Measurements from ENCODE around the gene HMSD.
"Not testable (repeated sequence)": the region's sequence is repeated elsewhere in the genome, so short reads cannot be mapped to it uniquely, and the experiment has no call there.

Gene HMSD, protein sequence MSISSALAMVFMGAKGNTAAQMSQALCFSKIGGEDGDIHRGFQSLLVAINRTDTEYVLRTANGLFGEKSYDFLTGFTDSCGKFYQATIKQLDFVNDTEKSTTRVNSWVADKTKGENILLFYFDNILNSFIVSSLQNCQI

GRCh38 chr18:63949068-63949737, at the start of gene HMSD:
Gene HMSD (plus strand): TSS chr18:63949301. CDS start chr18:63953456, 4,155 bp downstream.
- DNase-seq (ENCODE audit: low read depth): no peak

GRCh38 chr18:63903851-63904570, 45.1 kb upstream of the HMSD start:
- DNase-seq (ENCODE audit: low read depth): no peak

GRCh38 chr18:63904694-63905093, 44.4 kb upstream of the HMSD start:
- no peak for DNase-seq (ENCODE audit: low read depth)

- DNase-seq (ENCODE audit: low read depth): no peak
Measured at GRCh38 chr18:63905361-63905760, 43.7 kb upstream of the HMSD start.

GRCh38 chr18:63906056-63906455, 43.0 kb upstream of the HMSD start:
- DNase-seq (ENCODE audit: low read depth): no peak

GRCh38 chr18:63907664-63908063, 41.4 kb upstream of the HMSD start, which contains the start of gene SERPINB10:
Gene SERPINB10 (plus strand): TSS chr18:63907958. CDS start chr18:63915511, 7,553 bp downstream.
- DNase-seq (ENCODE audit: low read depth): no peak

- no peak for DNase-seq (ENCODE audit: low read depth)
Measured at GRCh38 chr18:63908858-63909257, 40.2 kb upstream of the HMSD start.

DNA sequence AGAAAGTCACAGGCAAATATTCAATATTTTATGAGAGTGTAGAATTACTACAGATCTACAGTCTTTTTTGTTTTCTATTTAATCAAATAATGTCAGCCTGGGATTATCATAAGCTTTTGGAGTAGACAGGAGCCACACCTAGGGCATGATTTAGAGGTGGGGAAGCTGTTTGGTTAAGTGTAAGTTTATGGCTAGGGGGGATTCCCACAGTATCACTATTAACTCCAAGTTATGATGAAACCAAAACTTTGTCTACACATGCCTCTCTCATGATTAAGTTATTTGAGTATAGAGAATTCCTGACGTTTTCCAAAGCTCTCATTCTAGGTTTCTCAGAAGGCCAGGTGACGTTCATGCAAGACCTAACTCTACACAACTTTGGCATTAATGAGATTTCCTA, 39.2 kb upstream of the HMSD start:
- DNase-seq (ENCODE audit: low read depth): no peak

DNA sequence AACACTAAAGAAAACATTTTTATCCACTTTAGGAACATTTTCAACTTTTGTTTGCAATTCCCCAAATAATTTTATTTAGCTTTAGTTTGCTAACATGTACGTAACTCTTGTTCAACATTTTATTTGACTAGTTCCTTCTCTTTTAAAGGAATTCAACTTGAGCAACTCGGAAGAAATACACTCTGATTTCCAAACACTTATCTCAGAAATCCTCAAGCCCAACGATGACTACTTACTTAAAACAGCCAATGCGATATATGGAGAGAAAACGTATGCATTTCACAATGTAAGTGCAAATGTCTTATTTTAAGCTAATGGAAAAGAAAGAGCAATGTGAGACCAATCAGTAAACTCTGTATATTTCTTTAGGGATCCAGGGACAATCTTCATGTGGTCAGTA, 31.3 kb upstream of the HMSD start:
- DNase-seq (ENCODE audit: low read depth): no peak

- DNase-seq (ENCODE audit: low read depth): no peak
Measured at GRCh38 chr18:63922049-63922448, 27.1 kb upstream of the HMSD start.

DNA sequence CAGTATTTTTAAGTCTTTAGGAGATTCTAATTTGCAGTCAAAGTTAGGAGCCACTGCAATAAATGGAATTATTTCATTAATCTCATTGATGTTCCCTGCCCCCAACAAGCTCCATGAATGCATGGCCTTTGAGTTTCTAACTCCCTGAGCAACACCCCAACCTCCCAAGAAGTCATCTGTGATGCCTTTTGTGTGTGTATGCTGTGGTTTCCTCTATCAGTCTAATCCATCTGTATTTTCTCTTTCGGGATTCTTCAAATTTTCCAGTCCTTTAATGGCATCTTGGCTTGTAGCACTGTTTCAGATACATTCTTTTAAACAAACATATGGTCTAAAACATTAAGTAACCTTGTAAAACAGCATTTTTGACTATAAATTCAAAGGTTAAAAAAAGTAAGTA, 24.6 kb upstream of the HMSD start:
- DNase-seq (ENCODE audit: low read depth): no peak

DNA sequence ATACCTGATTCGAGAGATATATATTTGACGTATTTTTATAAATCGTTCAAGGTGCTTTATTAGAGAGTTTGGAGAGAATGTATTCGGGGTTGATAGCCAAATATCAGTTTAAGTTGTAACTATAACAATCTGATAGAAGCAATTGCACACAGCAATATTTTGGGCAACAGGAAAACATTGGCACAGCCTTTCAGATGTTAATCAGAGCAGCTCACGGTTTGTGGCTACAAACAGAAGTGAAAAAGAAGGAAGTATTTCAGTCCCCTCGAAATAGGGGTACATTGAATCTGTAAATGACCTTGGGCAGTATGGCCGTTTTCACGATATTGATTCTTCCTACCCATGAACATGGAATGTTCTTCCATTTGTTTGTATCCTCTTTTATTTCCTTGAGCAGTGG, 20.8 kb upstream of the HMSD start:
- DNase-seq (ENCODE audit: low read depth): no peak

- DNase-seq (ENCODE audit: low read depth): not testable (repeated sequence)
Measured at GRCh38 chr18:63929369-63929768, 19.7 kb upstream of the HMSD start.

GRCh38 chr18:63930773-63931354, 18.2 kb upstream of the HMSD start:
- no peak for DNase-seq (ENCODE audit: low read depth)

DNA sequence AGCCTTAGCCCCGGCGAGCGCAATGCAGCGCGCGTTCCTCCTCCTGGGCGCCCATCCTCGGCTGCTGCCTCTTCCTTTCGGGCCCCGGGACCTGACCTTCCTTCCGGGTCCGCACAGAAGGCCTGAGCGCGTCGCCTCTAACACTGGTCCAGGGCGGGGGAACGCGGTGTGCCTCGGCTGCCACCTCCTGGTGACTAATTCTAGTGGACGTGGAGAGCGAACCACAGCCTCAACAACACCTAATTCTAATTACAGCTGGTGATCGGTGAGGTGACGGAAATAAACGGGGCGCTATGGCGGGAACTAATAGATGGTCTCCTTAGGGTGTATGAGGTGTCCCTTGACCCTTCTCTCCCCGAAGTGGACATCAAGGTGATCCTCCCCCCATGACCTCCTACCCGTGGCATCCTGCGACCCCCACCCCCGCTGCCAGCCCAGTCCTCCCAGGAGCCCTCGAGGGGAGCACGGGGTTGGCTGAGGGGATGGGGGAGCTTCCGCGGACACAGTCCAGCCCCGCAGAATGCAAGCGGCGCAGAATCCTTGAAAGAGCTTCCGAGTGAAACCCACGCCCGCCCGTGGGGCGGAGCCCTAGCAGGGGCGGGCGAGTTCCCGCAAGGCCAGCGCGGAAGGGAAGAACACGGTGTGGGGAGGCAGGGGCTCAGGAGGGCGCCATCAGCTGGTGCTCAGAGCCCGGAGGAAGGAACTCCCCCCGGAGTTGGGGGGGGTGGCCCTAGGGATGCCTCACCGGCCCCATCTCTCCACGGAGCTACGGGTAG, 12.8 kb upstream of the HMSD start:
- DNase-seq (ENCODE audit: low read depth): peak; percentile 45

- DNase-seq (ENCODE audit: low read depth): no peak
Measured at GRCh38 chr18:63936932-63937393, 12.1 kb upstream of the HMSD start.

DNA sequence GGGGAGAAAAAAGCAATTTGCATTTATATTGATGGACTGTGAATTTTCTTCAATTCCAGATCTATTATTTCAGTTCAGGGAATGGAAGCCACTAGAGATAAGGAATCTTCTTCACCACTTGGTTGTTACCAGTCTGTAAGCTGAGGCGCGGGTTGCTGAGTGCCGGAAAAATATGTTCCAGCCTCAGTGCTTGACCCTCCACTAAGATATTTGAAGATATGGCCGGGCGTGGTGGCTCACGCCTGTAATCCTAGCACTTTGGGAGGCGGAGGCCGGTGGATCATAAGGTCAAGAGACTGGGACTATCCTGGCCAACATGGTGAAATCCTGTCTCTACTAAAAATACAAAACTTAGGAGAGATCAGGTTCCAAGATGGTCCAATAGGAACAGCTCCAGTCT, 9.1 kb upstream of the HMSD start:
- DNase-seq (ENCODE audit: low read depth): no peak

- DNase-seq (ENCODE audit: low read depth): not testable (repeated sequence)
Measured at GRCh38 chr18:63940543-63941050, 8.5 kb upstream of the HMSD start.

- no peak for DNase-seq (ENCODE audit: low read depth)
Measured at GRCh38 chr18:63947051-63947790, 1.9 kb upstream of the HMSD start.

DNA sequence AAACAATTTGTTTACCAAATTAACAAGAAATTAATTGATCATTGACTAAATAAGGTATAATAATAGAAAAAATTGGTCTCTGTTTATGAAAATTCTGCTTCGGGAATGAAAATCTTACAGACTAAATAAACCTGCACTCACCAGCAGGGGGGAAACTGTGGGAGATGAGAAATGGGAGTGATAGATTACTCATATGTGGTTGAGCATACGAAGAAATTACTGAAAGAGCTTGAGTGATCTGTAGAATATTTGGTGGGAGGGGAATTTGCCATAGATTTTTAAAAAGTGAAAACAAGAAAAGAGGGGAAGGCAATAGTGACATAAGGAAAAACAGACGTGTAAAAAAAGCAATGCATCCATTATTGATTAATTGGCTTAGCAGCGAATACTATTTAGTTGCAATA, 2.2 kb downstream of the HMSD start:
- DNase-seq (ENCODE audit: low read depth): no peak

DNA sequence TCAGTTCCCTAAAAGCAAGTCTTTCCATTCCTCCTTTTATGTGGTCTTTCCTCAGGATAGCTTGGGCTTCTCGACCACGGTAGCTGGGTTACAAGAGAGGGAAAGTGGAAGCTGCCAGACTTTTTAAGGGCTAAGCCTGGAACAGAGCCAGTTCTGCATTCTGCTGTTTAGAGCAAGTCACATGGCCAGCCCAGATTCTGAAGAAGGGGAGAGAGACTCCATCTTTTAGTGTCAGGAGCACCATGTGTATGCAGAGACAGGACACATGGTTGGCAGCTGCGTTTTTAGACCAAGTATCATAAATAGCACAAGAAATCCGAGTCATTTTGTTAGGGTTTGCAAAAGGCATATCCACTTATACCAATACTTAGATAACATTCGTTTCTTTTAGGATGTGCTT, 4.7 kb downstream of the HMSD start:
- DNase-seq (ENCODE audit: low read depth): no peak

Measured in fibroblast of the conjunctiva (primary cell).